ENCODE data around the gene ADGRA3. TPM values are rescaled to one million over a fixed set of nuclear protein-coding genes. Genes with fewer than 3 reads are reported as not detected.

The ADGRA3 gene
- total and polyA plus RNA-seq, 7 donors: 7.4 to 32.1 (median 19.0) TPM

- Histone ChIP-seq H3K4me3 (no peak overlapping the region), H3K9me3 (no peaks in the 10 kb centered on the region), H3K27me3 (ENCODE audit: insufficient read depth in 3 of 3, low read length in 2 of 3) (no peaks in the 10 kb centered on the region), H3K36me3 (ENCODE audit: insufficient read depth in 1 of 2, low read depth in 1 of 2) (peaks cover 0 to 5% of the 10 kb centered on the region in 2 donors), H3K27ac (peak overlapping the region; percentile 86), H3K4me1 (peaks cover 34% of the 10 kb centered on the region)
- intact Hi-C loops (cut with DNase I): loop anchor here (5.0 kb wide), 1 partner anchor 60 kb away; the partner anchor contains the start of gene ADGRA3 (in 2 of the 2)
- no peak for TF ChIP-seq CTCF (IDR thresholded peaks at IDR 0.05)
- no peak for DNase-seq
- 80 to 88% (median 84%) methylated on average over 3 of the region's 3 CpGs for WGBS, 3 donors
- no peak for ATAC-seq
These were observed 58.5 kb downstream of the ADGRA3 start for GRCh38 chr4:22457348-22457747.

GRCh38 chr4:22456291-22456690 is 59.6 kb downstream of the ADGRA3 start:
- Histone ChIP-seq H3K4me1 (peaks cover 34% of the 10 kb centered on the region), H3K4me3 (no peak overlapping the region), H3K27ac (peak overlapping the region; percentile 25), H3K9me3 (no peaks in the 10 kb centered on the region), H3K27me3 (ENCODE audit: insufficient read depth in 3 of 3, low read length in 2 of 3) (no peaks in the 10 kb centered on the region), H3K36me3 (ENCODE audit: insufficient read depth in 1 of 2, low read depth in 1 of 2) (peaks cover 0 to 5% of the 10 kb centered on the region in 2 donors)
- intact Hi-C loops (cut with DNase I): loop anchor here (5.0 kb wide), 1 partner anchor 61 kb away; the partner anchor contains the start of gene ADGRA3 (in 2 of the 2)
- WGBS, 3 donors: 87 to 92% (median 88%) methylated on average over 3 of the region's 3 CpGs
- no peak for TF ChIP-seq CTCF (IDR thresholded peaks at IDR 0.05)
- ATAC-seq (no peak), DNase-seq (no peak)

- H3K27me3 ChIP-seq (ENCODE audit: insufficient read depth in 3 of 3, low read length in 2 of 3): no peaks in the 10 kb centered on the region
- peak overlapping the region; percentile 37 for H3K27ac ChIP-seq
- TF ChIP-seq CTCF (IDR thresholded peaks at IDR 0.05): no peak
- 42 to 75% (median 63%) methylated on average over 3 of the region's 3 CpGs for WGBS, 3 donors
- peaks cover 34% of the 10 kb centered on the region for H3K4me1 ChIP-seq
- peaks cover 0 to 5% of the 10 kb centered on the region in 2 donors for H3K36me3 ChIP-seq (ENCODE audit: insufficient read depth in 1 of 2, low read depth in 1 of 2)
- DNase-seq (no peak), ATAC-seq (peak in 1 of 4 donors; percentile 50)
- H3K9me3 ChIP-seq: no peaks in the 10 kb centered on the region
- intact Hi-C loops (cut with DNase I): loop anchor here (5.0 kb wide), 1 partner anchor 62 kb away; the partner anchor contains the start of gene ADGRA3 (in 2 of the 2)
- H3K4me3 ChIP-seq: no peak overlapping the region
These were observed 60.9 kb downstream of the ADGRA3 start for GRCh38 chr4:22454955-22455354.

GRCh38 chr4:22454216-22454838 is 61.5 kb downstream of the ADGRA3 start:
- Histone ChIP-seq H3K4me3 (no peak overlapping the region), H3K36me3 (ENCODE audit: insufficient read depth in 1 of 2, low read depth in 1 of 2) (peaks cover 0 to 5% of the 10 kb centered on the region in 2 donors), H3K9me3 (no peaks in the 10 kb centered on the region), H3K4me1 (peaks cover 34% of the 10 kb centered on the region), H3K27ac (peak overlapping the region; percentile 37), H3K27me3 (ENCODE audit: insufficient read depth in 3 of 3, low read length in 2 of 3) (no peaks in the 10 kb centered on the region)
- no peak for TF ChIP-seq CTCF (IDR thresholded peaks at IDR 0.05)
- whole genome bisulfite sequencing, 3 donors: 90 to 95% (median 94%) methylated on average over 3 of the region's 3 CpGs
- no peak for DNase-seq
- ATAC-seq: no peak
- intact Hi-C loops (cut with DNase I): no loop called here

Data from psoas muscle (tissue), 8 donors.